SK-N-SH treated with all-trans-retinoic acid at 6 μM for 48 hours (cell line): Measurements from ENCODE around the gene TASOR2.

Source experiments
- ATAC-seq: fragments of 200-7000 bp; cut with Tn5 transposase; 3 replicates; pipeline ENCODE4 v1.9.1; 2020; ENCODE audit warnings: mild to moderate bottlenecking, moderate library complexity
- ARNTL ChIP-seq: fragments of 450-650 bp; formaldehyde crosslinking; IDR thresholded peaks from 2 replicates; pipeline ENCODE4 v1.5.0; 2020; ENCODE audit warnings: low read depth, mild to moderate bottlenecking, moderate library complexity, borderline replicate concordance
- CSDC2 ChIP-seq: fragments of 250-450 bp; sonication (Bioruptor Pico); IDR thresholded peaks from 2 replicates; pipeline ENCODE4 v1.5.0; 2020; ENCODE audit warnings: mild to moderate bottlenecking, moderate library complexity
- ESRRG ChIP-seq: fragments of 250-450 bp; sonication (Bioruptor Pico); IDR thresholded peaks from 2 replicates; pipeline ENCODE4 v1.6.1; 2021; ENCODE audit warnings: mild to moderate bottlenecking
- GLIS3 ChIP-seq: fragments of 250-450 bp; sonication (Bioruptor Pico); IDR thresholded peaks from 2 replicates; pipeline ENCODE4 v1.5.0; 2020; ENCODE audit warnings: mild to moderate bottlenecking, moderate library complexity
- ISL1 ChIP-seq: fragments of 250-450 bp; sonication (Bioruptor Pico); IDR thresholded peaks from 2 replicates; pipeline ENCODE4 v2.1.2; 2022; ENCODE audit warnings: mild to moderate bottlenecking, moderate library complexity
- SNAI2 ChIP-seq: fragments of 250-450 bp; sonication (Bioruptor Pico); IDR thresholded peaks from 2 replicates; pipeline ENCODE4 v1.5.0; 2020; ENCODE audit warnings: mild to moderate bottlenecking, moderate library complexity
- TCF4 ChIP-seq: fragments of 250-450 bp; sonication (Bioruptor Pico); IDR thresholded peaks from 2 replicates; pipeline ENCODE4 v1.8.0; 2021; ENCODE audit warnings: mild to moderate bottlenecking, moderate library complexity, borderline replicate concordance
- TOX ChIP-seq: fragments of 250-450 bp; sonication (Bioruptor Pico); IDR thresholded peaks from 2 replicates; pipeline ENCODE4 v1.8.0; 2021; ENCODE audit warnings: mild to moderate bottlenecking, moderate library complexity, borderline replicate concordance
- ZC3H10 ChIP-seq: fragments of 250-450 bp; sonication (Bioruptor Pico); IDR thresholded peaks from 2 replicates; pipeline ENCODE4 v1.5.1; 2021; ENCODE audit warnings: mild to moderate bottlenecking, moderate library complexity
- ZFP3 ChIP-seq: fragments of 250-450 bp; sonication (Bioruptor Pico); IDR thresholded peaks from 2 replicates; pipeline ENCODE4 v1.5.0; 2020; ENCODE audit warnings: mild to moderate bottlenecking, moderate library complexity
- ZNF70 ChIP-seq: fragments of 450-650 bp; formaldehyde crosslinking; IDR thresholded peaks from 2 replicates; pipeline ENCODE4 v1.5.0; 2020; ENCODE audit warnings: mild to moderate bottlenecking, moderate library complexity
- TF ChIP-seq, protein P1 (sequence below): fragments of 250-450 bp; sonication (Bioruptor Pico); IDR thresholded peaks from 2 replicates; pipeline ENCODE4 v1.8.0; 2020; ENCODE audit warnings: mild to moderate bottlenecking, moderate library complexity, borderline replicate concordance
- TF ChIP-seq, protein P2 (sequence below): fragments of 250-450 bp; sonication (Bioruptor Pico); IDR thresholded peaks from 2 replicates; pipeline ENCODE4 v1.5.0; 2020; ENCODE audit warnings: mild to moderate bottlenecking, moderate library complexity
- TF ChIP-seq, protein P3 (sequence below): fragments of 250-450 bp; sonication (Bioruptor Pico); IDR thresholded peaks from 2 replicates; pipeline ENCODE4 v1.5.1; 2020; ENCODE audit warnings: low read depth, mild to moderate bottlenecking, moderate library complexity

The TASOR2 gene

DNA sequence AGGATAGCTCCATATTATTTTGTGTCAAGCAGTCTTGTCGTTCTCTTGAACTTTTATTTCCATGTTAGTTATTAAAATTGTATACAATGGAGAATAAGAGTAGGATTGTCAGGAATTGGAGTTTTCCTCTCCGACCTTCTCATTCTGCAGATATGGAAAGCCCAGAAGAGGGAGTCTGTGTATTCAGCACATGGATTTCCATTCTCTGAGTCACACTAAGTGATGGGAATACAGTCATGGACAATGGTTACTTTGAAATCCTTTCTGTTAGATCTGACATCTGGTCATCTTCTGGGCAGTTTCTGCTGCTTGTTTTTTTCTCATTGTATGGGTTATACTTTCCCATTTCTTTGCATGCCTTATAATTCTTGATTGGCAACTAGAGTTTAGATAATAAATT lies 5.0 kb upstream of the TASOR2 start:
- ATAC-seq, result no peak

DNA sequence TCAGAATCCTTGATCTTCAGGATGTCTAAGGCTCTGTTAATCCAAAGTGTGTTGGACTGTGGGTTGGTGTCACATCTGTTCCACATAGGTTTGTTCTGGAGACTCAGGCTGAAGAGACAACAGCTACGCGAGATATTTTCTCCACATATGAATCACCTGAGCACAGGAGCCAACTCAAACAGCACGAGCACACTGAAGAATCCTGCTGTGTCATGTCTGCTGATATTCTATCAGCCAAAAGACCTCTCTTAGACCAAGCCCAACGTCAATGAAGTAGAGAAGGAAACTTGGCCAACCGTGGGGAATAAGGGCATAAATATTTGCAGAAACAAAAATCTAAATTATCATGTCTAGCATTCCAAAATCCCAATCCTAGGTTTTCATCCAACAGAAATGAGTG lies 2.7 kb upstream of the TASOR2 start:
- TF ChIP-seq SNAI2 (no peak), ZNF70 (CRISPR knock-in tag) (no peak), TCF4 (no peak), GLIS3 (CRISPR knock-in tag) (no peak), TOX (CRISPR knock-in tag) (no peak), ISL1 (CRISPR knock-in tag) (no peak), ZC3H10 (CRISPR knock-in tag) (no peak), ESRRG (CRISPR knock-in tag) (no peak), CSDC2 (no peak), ARNTL (CRISPR knock-in tag) (no peak)
- TF ChIP-seq, protein P1, sequence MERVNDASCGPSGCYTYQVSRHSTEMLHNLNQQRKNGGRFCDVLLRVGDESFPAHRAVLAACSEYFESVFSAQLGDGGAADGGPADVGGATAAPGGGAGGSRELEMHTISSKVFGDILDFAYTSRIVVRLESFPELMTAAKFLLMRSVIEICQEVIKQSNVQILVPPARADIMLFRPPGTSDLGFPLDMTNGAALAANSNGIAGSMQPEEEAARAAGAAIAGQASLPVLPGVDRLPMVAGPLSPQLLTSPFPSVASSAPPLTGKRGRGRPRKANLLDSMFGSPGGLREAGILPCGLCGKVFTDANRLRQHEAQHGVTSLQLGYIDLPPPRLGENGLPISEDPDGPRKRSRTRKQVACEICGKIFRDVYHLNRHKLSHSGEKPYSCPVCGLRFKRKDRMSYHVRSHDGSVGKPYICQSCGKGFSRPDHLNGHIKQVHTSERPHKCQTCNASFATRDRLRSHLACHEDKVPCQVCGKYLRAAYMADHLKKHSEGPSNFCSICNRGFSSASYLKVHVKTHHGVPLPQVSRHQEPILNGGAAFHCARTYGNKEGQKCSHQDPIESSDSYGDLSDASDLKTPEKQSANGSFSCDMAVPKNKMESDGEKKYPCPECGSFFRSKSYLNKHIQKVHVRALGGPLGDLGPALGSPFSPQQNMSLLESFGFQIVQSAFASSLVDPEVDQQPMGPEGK (CRISPR knock-in tag), result no peak
- TF ChIP-seq, protein P2, sequence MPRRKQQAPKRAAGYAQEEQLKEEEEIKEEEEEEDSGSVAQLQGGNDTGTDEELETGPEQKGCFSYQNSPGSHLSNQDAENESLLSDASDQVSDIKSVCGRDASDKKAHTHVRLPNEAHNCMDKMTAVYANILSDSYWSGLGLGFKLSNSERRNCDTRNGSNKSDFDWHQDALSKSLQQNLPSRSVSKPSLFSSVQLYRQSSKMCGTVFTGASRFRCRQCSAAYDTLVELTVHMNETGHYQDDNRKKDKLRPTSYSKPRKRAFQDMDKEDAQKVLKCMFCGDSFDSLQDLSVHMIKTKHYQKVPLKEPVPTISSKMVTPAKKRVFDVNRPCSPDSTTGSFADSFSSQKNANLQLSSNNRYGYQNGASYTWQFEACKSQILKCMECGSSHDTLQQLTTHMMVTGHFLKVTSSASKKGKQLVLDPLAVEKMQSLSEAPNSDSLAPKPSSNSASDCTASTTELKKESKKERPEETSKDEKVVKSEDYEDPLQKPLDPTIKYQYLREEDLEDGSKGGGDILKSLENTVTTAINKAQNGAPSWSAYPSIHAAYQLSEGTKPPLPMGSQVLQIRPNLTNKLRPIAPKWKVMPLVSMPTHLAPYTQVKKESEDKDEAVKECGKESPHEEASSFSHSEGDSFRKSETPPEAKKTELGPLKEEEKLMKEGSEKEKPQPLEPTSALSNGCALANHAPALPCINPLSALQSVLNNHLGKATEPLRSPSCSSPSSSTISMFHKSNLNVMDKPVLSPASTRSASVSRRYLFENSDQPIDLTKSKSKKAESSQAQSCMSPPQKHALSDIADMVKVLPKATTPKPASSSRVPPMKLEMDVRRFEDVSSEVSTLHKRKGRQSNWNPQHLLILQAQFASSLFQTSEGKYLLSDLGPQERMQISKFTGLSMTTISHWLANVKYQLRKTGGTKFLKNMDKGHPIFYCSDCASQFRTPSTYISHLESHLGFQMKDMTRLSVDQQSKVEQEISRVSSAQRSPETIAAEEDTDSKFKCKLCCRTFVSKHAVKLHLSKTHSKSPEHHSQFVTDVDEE (CRISPR knock-in tag), result no peak
- TF ChIP-seq, protein P3, sequence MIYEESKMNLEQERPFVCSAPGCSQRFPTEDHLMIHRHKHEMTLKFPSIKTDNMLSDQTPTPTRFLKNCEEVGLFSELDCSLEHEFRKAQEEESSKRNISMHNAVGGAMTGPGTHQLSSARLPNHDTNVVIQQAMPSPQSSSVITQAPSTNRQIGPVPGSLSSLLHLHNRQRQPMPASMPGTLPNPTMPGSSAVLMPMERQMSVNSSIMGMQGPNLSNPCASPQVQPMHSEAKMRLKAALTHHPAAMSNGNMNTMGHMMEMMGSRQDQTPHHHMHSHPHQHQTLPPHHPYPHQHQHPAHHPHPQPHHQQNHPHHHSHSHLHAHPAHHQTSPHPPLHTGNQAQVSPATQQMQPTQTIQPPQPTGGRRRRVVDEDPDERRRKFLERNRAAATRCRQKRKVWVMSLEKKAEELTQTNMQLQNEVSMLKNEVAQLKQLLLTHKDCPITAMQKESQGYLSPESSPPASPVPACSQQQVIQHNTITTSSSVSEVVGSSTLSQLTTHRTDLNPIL, result no peak
- ATAC-seq, result no peak

More for the DNA sequence above, 5.0 kb upstream of the TASOR2 start:
- TF ChIP-seq, protein P2 (CRISPR knock-in tag), result no peak
- no peak for TF ChIP-seq TOX (CRISPR knock-in tag)
- TF ChIP-seq, protein P1 (CRISPR knock-in tag), result no peak
- no peak for TF ChIP-seq ZC3H10 (CRISPR knock-in tag)
- TF ChIP-seq, all 23 proteins: peak for 0

DNA sequence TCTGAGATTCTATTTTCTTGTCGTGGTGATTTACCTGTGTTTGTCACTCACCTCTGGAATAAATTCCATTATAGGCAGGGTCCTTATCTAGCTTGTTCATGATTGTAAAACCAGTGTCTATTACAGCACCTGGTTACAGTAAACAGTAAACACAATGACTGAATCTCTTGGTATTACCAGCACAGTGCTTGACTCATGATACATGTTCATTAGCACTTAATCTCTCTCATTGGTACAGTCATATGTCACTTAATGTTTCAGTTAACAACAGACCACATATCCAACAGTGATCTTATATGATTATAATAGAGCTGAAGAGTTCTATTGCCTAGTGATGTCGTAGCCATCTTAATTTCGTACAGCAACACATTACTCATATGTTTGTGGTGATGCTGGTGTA lies 1.6 kb upstream of the TASOR2 start:
- no peak for ATAC-seq
- TF ChIP-seq TOX (CRISPR knock-in tag), result no peak

DNA sequence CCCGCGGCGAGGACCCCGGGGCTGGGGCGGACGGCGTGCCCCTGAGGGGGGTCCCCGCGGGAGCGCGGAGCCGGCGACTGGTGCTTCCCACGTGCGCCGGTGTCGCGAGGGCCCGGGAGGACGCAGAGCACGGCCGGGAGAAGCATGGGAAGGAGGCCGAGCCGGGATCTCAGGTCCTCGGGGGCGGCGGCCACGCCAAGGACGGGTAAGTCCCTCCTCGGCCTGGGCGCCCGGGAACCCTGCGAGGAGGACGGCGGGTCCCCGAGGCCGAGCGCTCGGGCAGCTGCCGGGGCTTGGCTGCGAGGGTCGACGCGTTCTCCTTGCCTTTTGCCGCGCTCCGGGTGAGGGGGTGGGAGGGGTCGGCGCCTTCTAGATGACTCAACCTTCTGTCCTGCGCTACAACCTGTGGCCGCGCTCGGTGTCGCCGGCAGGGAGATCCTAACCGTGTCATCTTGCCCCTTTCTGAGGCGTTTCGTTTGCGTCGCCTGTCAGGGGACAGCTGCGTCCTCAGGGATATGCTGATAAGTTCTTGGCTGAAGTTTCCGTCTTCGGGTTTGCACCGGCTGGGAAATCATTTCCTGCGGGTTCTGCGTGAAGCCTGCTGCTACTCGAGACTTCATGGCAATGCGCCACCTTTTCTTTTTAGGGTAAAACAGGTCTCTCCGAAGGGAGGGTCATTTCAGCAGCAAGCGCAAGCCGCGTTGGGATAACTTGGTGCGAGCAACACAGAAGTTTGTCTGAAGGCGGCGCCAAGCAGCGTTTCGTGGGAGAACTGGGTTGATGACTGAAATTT lies 529 bp downstream of the TASOR2 start:
- ATAC-seq, result peak; percentile 82
- TF ChIP-seq ZFP3 (CRISPR knock-in tag), result no peak
